Measurements from ENCODE around the gene SAA1. TPM values are rescaled to one million over a fixed set of nuclear protein-coding genes. Genes with fewer than 3 reads are reported as not detected.

The SAA1 gene
- total RNA-seq = 0.77 and 3.1 TPM in 2 replicates

DNA sequence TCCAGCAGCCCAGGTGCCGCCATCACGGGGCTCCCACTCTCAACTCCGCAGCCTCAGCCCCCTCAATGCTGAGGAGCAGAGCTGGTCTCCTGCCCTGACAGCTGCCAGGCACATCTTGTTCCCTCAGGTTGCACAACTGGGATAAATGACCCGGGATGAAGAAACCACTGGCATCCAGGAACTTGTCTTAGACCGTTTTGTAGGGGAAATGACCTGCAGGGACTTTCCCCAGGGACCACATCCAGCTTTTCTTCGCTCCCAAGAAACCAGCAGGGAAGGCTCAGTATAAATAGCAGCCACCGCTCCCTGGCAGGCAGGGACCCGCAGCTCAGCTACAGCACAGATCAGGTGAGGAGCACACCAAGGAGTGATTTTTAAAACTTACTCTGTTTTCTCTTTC is at the start of gene SAA1:
Gene SAA1, plus strand, starts transcription at position 316 of the 400 bp plus-strand sequence. CDS start 624 bp downstream, outside the sequence.

DNA sequence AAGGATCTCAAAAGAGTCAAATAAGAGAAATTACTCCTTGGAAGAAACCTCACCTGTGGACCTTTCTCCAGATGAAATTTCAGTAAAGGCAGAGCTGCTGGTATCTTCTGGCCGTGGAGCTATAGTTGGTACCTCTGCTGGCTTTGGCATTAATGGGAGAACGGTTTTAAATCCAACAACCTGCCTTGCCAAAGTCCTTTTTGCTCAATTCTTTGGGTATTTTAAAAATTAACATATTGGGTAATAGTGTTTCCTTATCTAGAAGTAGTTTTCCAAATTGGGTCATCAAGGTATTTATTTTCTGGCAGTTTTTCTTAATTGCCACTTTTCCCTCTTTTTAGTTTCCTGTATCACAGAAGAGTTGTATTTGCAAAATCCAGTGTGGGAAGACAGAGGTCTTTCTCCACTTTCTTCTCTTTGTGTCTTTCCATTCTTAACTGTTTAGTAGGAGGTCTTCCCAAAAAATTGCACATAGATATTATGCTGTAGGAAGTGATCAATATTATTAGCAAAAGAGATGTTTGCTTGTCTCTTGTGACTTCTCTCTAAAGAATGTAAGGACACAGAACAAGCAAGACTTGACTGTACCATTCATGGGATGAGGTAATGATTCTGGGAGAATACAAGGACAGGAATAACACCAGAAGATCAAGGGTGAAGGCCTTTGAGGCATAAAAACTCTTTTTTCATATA is 29.3 kb upstream of the SAA1 start, which contains the start of gene SAA4:
Gene SAA4, minus strand, starts transcription at position 139 of the 693 bp plus-strand sequence. CDS start 876 bp downstream, outside the sequence.

DNA sequence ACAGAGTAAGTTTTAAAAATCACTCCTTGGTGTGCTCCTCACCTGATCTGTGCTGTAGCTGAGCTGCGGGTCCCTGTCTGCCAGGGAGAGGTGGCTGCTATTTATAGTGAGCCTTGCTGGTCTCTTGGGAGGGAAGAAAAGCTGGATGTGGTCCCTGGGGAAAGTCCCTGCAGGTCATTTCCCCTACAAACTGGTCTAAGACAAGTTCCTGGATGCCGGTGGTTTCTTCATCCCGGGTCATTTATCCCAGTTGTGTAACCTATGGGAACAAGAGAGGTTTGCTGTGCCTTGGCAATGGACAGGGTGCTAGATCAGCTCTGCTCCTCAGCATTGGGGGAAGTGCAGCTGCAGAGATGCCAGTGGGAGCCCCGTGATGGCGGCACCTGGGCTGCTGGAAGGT is 17.5 kb upstream of the SAA1 start, which contains the start of gene SAA2:
Gene SAA2, minus strand, starts transcription at position 108 of the 400 bp plus-strand sequence. CDS start 657 bp downstream, outside the sequence.

Other genes with a start within 250 kb of the SAA1 start
- under 0.01 TPM in 1 of 2 replicates, not detected in the other for gene TPH1, start 220.0 kb upstream of the SAA1 start, total RNA-seq
- 16.6 and 27.6 TPM in 2 replicates for gene SAAL1, start 160.2 kb upstream of the SAA1 start, total RNA-seq
- gene MRGPRX3, start 133.7 kb upstream of the SAA1 start, total RNA-seq = 0.28 TPM in 1 of 2 replicates, not detected in the other
- not detected in 2 replicates for gene MRGPRX4, start 93.4 kb upstream of the SAA1 start, total RNA-seq
- gene SAA4, start 29.5 kb upstream of the SAA1 start, total RNA-seq = not detected in 2 replicates
- gene SAA2, start 17.6 kb upstream of the SAA1 start, total RNA-seq = 1.5 and 3.1 TPM in 2 replicates
- 61.0 and 90.2 TPM in 2 replicates for gene HPS5, start 55.9 kb downstream of the SAA1 start, total RNA-seq
- 62.7 and 95.8 TPM in 2 replicates for gene GTF2H1, start 56.3 kb downstream of the SAA1 start, total RNA-seq
- 1,407 and 2,140 TPM in 2 replicates for gene LDHA, start 128.3 kb downstream of the SAA1 start, total RNA-seq
- gene LDHC, start 146.1 kb downstream of the SAA1 start, total RNA-seq = under 0.01 TPM in 2 replicates
- not detected in 2 replicates for gene LDHAL6A, start 189.6 kb downstream of the SAA1 start, total RNA-seq

Measured in regular cardiac myocyte (primary cell).